ENCODE measurements around the gene PIK3C2G.

- no peak for TF ChIP-seq CHD2 (IDR thresholded peaks at IDR 0.05; ENCODE audit: low read length, partially characterized antibody)
- no peak for TF ChIP-seq REST (IDR thresholded peaks at IDR 0.05; ENCODE audit: low read depth, low read length)
- no peak for TF ChIP-seq USF1 (IDR thresholded peaks at IDR 0.05; ENCODE audit: borderline replicate concordance, low read depth)
- no peak for TF ChIP-seq POLR2AphosphoS5 (IDR thresholded peaks at IDR 0.05; ENCODE audit: low read depth, low read length)
- TF ChIP-seq TAF1 (IDR thresholded peaks at IDR 0.05; ENCODE audit: borderline replicate concordance, low read depth, low read length): no peak
- no peak for TF ChIP-seq EP300 (IDR thresholded peaks at IDR 0.05; ENCODE audit: borderline replicate concordance in 1 of 2, low read depth in 1 of 2, low read length in 1 of 2)
- TF ChIP-seq CTCF (IDR thresholded peaks at IDR 0.05): no peak
- no peak for TF ChIP-seq GABPA (IDR thresholded peaks at IDR 0.05; ENCODE audit: low read depth)
- TF ChIP-seq MAX (IDR thresholded peaks at IDR 0.05; ENCODE audit: low read depth): no peak
- TF ChIP-seq RXRA (IDR thresholded peaks at IDR 0.05; ENCODE audit: borderline replicate concordance, low read depth): no peak
- TF ChIP-seq YY1 (IDR thresholded peaks at IDR 0.05; ENCODE audit: low read depth): no peak
Observed at GRCh38 chr12:18681818-18682217, 420.5 kb downstream of the PIK3C2G start.

All from SK-N-SH (cell line).